22Rv1 (cell line): ENCODE results near the gene ABHD16A.

Experiments
- CTCF ChIP-seq: fragments of 450-650 bp; IDR thresholded peaks from 2 replicates; pipeline ENCODE4 v1.5.1; 2017; ENCODE audit warnings: mild to moderate bottlenecking
- ZFX ChIP-seq: fragments of 450-650 bp; IDR thresholded peaks from 2 replicates; pipeline ENCODE4 v1.6.1; 2017; ENCODE audit warnings: antibody characterized with exemption, borderline replicate concordance

DNA sequence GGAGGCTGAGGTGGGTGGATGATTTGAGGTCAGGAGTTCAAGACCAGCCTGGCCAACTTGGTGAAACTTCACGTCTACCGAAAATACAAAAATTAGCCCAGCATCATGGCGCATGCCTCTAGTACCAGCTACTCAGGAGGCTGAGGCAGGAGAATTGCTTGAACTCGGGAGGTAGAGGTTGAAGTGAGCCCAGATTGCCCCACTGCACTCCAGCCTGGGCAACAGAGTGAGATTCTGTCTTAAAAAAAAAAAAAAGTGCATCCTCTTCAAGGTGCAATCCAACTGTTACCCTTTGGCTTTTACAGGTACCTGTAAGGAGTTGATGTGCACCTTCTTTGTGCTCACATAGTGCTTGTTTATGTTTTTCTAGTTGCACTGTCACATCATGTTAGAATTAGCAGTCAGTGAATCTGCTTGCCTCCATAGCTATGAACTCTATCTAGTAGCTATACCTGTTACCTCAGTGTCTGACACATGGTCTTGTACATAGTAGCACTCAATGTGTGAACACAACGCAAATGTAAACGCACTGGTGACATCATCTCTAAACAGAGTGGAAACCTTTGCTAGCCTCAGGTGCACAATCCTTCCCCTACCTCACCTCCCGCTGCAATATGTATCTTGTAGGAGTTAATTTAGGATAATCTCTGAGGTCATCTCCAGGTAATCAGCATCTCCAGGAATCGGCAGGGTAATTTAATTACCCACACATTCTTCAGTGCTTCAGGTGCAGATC lies 46.3 kb upstream of the ABHD16A start:
- TF ChIP-seq CTCF, result no peak
- TF ChIP-seq ZFX, result no peak
